Measurements from ENCODE around the gene PFKFB3.
"Not testable (repeated sequence)": the region's sequence is repeated elsewhere in the genome, so short reads cannot be mapped to it uniquely, and the experiment has no call there.

DNA sequence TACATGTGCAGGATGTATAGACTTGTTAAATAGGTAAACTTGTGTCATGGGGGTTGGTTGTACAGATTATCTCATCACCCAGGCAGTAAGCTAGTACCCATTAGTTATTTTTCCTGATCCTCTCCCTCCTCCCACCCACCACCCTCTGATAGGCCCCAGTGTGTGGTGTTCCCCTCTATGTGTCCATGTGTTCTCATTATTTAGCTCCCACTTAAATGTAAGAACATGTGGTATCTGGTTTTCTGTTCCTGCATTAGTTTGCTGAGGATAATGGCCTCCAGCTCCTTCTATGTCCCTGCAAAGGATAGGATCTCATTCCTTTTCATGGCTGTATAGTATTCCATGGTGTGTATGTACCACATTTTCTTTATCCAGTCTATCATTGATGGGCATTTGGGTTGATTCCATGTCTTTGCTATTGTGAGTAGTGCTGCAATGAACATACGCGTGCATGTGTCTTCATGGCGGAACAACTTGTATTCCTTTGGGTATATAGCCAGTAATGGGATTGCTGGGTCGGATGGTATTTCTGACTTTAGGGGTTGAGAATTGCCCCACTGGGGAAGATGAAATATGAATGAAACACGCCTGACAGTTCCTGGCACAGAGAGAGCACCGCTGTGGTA lies 36.0 kb downstream of the PFKFB3 start:
- TF ChIP-seq SMC3 (IDR thresholded peaks at IDR 0.05; ENCODE audit: low read depth, low read length); MAFK (IDR thresholded peaks at IDR 0.05; ENCODE audit: low read depth, low read length); POLR2A (IDR thresholded peaks at IDR 0.05; ENCODE audit: low read depth, low read length); MAZ (IDR thresholded peaks at IDR 0.05; ENCODE audit: borderline replicate concordance, low read depth, low read length); BHLHE40 (IDR thresholded peaks at IDR 0.05; ENCODE audit: low read depth, low read length): not testable (repeated sequence)
- TF ChIP-seq, protein P1, sequence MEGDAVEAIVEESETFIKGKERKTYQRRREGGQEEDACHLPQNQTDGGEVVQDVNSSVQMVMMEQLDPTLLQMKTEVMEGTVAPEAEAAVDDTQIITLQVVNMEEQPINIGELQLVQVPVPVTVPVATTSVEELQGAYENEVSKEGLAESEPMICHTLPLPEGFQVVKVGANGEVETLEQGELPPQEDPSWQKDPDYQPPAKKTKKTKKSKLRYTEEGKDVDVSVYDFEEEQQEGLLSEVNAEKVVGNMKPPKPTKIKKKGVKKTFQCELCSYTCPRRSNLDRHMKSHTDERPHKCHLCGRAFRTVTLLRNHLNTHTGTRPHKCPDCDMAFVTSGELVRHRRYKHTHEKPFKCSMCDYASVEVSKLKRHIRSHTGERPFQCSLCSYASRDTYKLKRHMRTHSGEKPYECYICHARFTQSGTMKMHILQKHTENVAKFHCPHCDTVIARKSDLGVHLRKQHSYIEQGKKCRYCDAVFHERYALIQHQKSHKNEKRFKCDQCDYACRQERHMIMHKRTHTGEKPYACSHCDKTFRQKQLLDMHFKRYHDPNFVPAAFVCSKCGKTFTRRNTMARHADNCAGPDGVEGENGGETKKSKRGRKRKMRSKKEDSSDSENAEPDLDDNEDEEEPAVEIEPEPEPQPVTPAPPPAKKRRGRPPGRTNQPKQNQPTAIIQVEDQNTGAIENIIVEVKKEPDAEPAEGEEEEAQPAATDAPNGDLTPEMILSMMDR (conservative IDR thresholded peaks at IDR 0.05; ENCODE audit: low read depth, low read length): not testable (repeated sequence)
